Measurements from ENCODE around the gene NINJ1.

- TF ChIP-seq, protein P1, sequence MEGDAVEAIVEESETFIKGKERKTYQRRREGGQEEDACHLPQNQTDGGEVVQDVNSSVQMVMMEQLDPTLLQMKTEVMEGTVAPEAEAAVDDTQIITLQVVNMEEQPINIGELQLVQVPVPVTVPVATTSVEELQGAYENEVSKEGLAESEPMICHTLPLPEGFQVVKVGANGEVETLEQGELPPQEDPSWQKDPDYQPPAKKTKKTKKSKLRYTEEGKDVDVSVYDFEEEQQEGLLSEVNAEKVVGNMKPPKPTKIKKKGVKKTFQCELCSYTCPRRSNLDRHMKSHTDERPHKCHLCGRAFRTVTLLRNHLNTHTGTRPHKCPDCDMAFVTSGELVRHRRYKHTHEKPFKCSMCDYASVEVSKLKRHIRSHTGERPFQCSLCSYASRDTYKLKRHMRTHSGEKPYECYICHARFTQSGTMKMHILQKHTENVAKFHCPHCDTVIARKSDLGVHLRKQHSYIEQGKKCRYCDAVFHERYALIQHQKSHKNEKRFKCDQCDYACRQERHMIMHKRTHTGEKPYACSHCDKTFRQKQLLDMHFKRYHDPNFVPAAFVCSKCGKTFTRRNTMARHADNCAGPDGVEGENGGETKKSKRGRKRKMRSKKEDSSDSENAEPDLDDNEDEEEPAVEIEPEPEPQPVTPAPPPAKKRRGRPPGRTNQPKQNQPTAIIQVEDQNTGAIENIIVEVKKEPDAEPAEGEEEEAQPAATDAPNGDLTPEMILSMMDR (IDR thresholded peaks at IDR 0.05 in 4 of 5, conservative IDR thresholded peaks at IDR 0.05 in 1 of 5) = no peak
- no peak for TF ChIP-seq POLR2A (IDR thresholded peaks at IDR 0.05)
Measured at GRCh38 chr9:93098236-93098946, 35.7 kb downstream of the NINJ1 start.
